ENCODE results near the gene FER. TPM values are rescaled to one million over a fixed set of nuclear protein-coding genes. Genes with fewer than 3 reads are reported as not detected.
A peak's percentile ranks its signal among the peaks of the same experiment; 100 is the strongest.

FER gene
- total and polyA plus RNA-seq, 2 of the 13 experiments (the other 11 are each of a cell fraction or from before 2014, with no cell fraction given) = 7.9 to 29.0 TPM

- POLR2A ChIA-PET = no interaction called here
- ATAC-seq = no peak
- in situ Hi-C loops (cut with HindIII; ENCODE audit: extremely low pct_ligation_motif_present, low pct_unique_long_range_greater_than_20kb) = no loop called here
Observed at GRCh38 chr5:109218818-109219217, 471.1 kb downstream of the FER start.

DNA sequence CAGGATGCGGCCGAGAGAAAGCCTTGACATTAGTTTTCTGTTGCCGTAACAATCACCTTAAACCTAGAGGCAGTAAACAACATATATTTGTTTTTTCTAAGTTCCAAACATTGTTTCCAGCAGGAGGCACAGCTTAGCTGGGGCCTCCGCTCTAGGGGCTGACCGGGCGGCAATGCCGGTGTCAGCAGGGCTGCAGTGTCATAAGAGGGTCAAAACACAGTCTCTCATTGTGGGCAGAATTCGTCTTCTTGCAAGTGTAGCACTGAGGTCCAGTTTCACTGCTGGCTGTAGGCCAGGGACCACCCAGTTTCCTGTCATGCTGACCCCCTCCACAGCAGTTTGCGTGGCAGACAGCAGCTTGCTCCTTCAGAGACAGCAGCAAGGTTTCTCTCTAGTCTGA lies 475.8 kb downstream of the FER start:
- no peak overlapping the region for H3K4me3 ChIP-seq (replicated peaks in 1 of 3; ENCODE audit: insufficient read depth in 1 of 3, low read depth in 2 of 3, low read length in 3 of 3)
- peak overlapping the region; percentile 21; the same call in 1 of the 2 replicates for H3K4me2 ChIP-seq (ENCODE audit: low read depth, low read length)
- peaks cover 3 to 20% of the 10 kb centered on the region in 2 experiments; a peak in 3 of 5 replicates for H3K27me3 ChIP-seq (ENCODE audit: control insufficient read depth in 1 of 2, insufficient read depth in 2 of 2, low read length in 2 of 2)
- FAIRE-seq (no peak), ATAC-seq (peak; percentile 91), DNase-seq (ENCODE audit: low spot score) (no peak)
- CTCF ChIA-PET (ENCODE audit: low intra/inter-chr PET ratio, low total read pairs) = no interaction called here
- no peak overlapping the region for H3K9ac ChIP-seq (ENCODE audit: insufficient read depth, low read depth, low read length)
- POLR2A ChIA-PET = no interaction called here
- WGBS (ENCODE audit: low lambda C conversion rate) = 46% methylated on average over 3 of the region's 9 CpGs
- no peaks in the 10 kb centered on the region for H3K9me3 ChIP-seq (ENCODE audit: low read length)
- no peaks in the 10 kb centered on the region for H4K20me1 ChIP-seq (ENCODE audit: insufficient read depth, low read length)
- no peak overlapping the region for H2AFZ ChIP-seq (ENCODE audit: low read length)
- in situ Hi-C loops (cut with HindIII; ENCODE audit: extremely low pct_ligation_motif_present, low pct_unique_long_range_greater_than_20kb) (no loop called here), intact Hi-C loops (cut with micrococcal nuclease; ENCODE audit: unreplicated experiment) (loop anchor here (10.0 kb wide), 1 partner anchor 241 kb away; no protein-coding TSS in a partner anchor)
- no peaks in the 10 kb centered on the region for H3K79me2 ChIP-seq (ENCODE audit: insufficient read depth, low read length)
- no peak overlapping the region for H3K27ac ChIP-seq (ENCODE audit: extremely low read length, insufficient read depth, low read length)
- TF ChIP-seq TEAD3 (CRISPR knock-in tag; optimal IDR thresholded peaks at IDR 0.05; ENCODE audit: borderline replicate concordance) (peak; percentile 78), RELA (CRISPR knock-in tag; IDR thresholded peaks at IDR 0.05) (no peak), HOXD1 (CRISPR knock-in tag; IDR thresholded peaks at IDR 0.05) (no peak), DBP (CRISPR knock-in tag; IDR thresholded peaks at IDR 0.05; ENCODE audit: not compliant biosample characterization) (no peak), POLR2A (IDR thresholded peaks at IDR 0.05; ENCODE audit: insufficient read depth in 1 of 2, low read depth in 2 of 2, low read length in 2 of 2) (no peak), ETV6 (CRISPR knock-in tag; conservative IDR thresholded peaks at IDR 0.05) (no peak), CTCF (CRISPR knock-in tag; IDR thresholded peaks at IDR 0.05) (peak; percentile 19; the same call in 1 of the 2 replicates), ZNF709 (CRISPR knock-in tag; IDR thresholded peaks at IDR 0.05) (no peak), ELF4 (CRISPR knock-in tag; IDR thresholded peaks at IDR 0.05; ENCODE audit: borderline replicate concordance) (no peak)
- TF ChIP-seq, protein P1, sequence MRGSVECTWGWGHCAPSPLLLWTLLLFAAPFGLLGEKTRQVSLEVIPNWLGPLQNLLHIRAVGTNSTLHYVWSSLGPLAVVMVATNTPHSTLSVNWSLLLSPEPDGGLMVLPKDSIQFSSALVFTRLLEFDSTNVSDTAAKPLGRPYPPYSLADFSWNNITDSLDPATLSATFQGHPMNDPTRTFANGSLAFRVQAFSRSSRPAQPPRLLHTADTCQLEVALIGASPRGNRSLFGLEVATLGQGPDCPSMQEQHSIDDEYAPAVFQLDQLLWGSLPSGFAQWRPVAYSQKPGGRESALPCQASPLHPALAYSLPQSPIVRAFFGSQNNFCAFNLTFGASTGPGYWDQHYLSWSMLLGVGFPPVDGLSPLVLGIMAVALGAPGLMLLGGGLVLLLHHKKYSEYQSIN (CRISPR knock-in tag; IDR thresholded peaks at IDR 0.05; ENCODE audit: borderline replicate concordance) = no peak
- BruUV-seq (replicated peaks) = no TSS peak
- no peaks in the 10 kb centered on the region for H3K36me3 ChIP-seq (replicated peaks in 1 of 2; ENCODE audit: control insufficient read depth in 1 of 2, insufficient read depth in 2 of 2, low read length in 2 of 2)
- H3K4me1 ChIP-seq (ENCODE audit: insufficient read depth, low read length) = 0 out of 2 replicates have a peak, but pooled peaks cover 6% of the 10 kb centered on the region

More at GRCh38 chr5:109218818-109219217, 471.1 kb downstream of the FER start:
- Histone ChIP-seq H3K79me2 (ENCODE audit: insufficient read depth, low read length) (no peaks in the 10 kb centered on the region), H2AFZ (ENCODE audit: low read length) (no peak overlapping the region), H3K9ac (ENCODE audit: insufficient read depth, low read depth, low read length) (no peak overlapping the region), H3K36me3 (replicated peaks in 1 of 2; ENCODE audit: control insufficient read depth in 1 of 2, insufficient read depth in 2 of 2, low read length in 2 of 2) (no peaks in the 10 kb centered on the region), H4K20me1 (ENCODE audit: insufficient read depth, low read length) (no peaks in the 10 kb centered on the region), H3K4me2 (ENCODE audit: low read depth, low read length) (no peak overlapping the region), H3K4me3 (replicated peaks in 1 of 3; ENCODE audit: insufficient read depth in 1 of 3, low read depth in 2 of 3, low read length in 3 of 3) (no peak overlapping the region), H3K4me1 (ENCODE audit: insufficient read depth, low read length) (peaks cover 15% of the 10 kb centered on the region), H3K9me3 (ENCODE audit: low read length) (0 out of 2 replicates have a peak, but pooled peaks cover 4% of the 10 kb centered on the region), H3K27me3 (ENCODE audit: control insufficient read depth in 1 of 2, insufficient read depth in 2 of 2, low read length in 2 of 2) (peaks cover 0 to 14% of the 10 kb centered on the region in 2 experiments; a peak in 3 of 5 replicates), H3K27ac (ENCODE audit: extremely low read length, insufficient read depth, low read length) (no peak overlapping the region)
- 33% methylated on average over 4 of the region's 4 CpGs for WGBS (ENCODE audit: low lambda C conversion rate)
- CTCF ChIA-PET (ENCODE audit: low intra/inter-chr PET ratio, low total read pairs) = no interaction called here
- intact Hi-C loops (cut with micrococcal nuclease; ENCODE audit: unreplicated experiment) = loop anchor here (10.0 kb wide), 1 partner anchor 294 kb away; no protein-coding TSS in a partner anchor
- TF ChIP-seq ZNF124 (CRISPR knock-in tag; IDR thresholded peaks at IDR 0.05) = no peak
- TF ChIP-seq ZNF792 (CRISPR knock-in tag; IDR thresholded peaks at IDR 0.05) = no peak
- TF ChIP-seq SMAD9 (CRISPR knock-in tag; IDR thresholded peaks at IDR 0.05) = no peak
- no peak for TF ChIP-seq RXRA (CRISPR knock-in tag; IDR thresholded peaks at IDR 0.05)
- DNase-seq (ENCODE audit: low spot score) (no peak), FAIRE-seq (no peak)
- BruUV-seq (replicated peaks) = no TSS peak

All from HepG2 (cell line).